Activated naive CD4-positive, alpha-beta T cell treated with anti-CD3 and anti-CD28 coated beads for 36 hours (primary cell): ENCODE measurements around the gene SLC17A7. TPM values are rescaled to one million over a fixed set of nuclear protein-coding genes. Genes with fewer than 3 reads are reported as not detected.

Source experiments
- CTCF ChIA-PET: fragments of 350-600 bp; sonication (Branson Sonifier 250); formaldehyde crosslinking; loops from one replicate; lab custom pipeline; 2021; ENCODE audit warnings: antibody characterized with exemption; lab: Charles Lee
- DNase-seq: peaks from one replicate; pipeline ENCODE4 v3.0.0-alpha.2; 2020
- H3K27ac Mint-ChIP-seq: one replicate; pipeline ENCODE4 v1.8.0; 2021; ENCODE audit warnings: mild to moderate bottlenecking, mixed read lengths
- H3K27me3 Mint-ChIP-seq: one replicate; pipeline ENCODE4 v1.8.0; 2021; ENCODE audit warnings: low read depth, mixed read lengths
- H3K36me3 Mint-ChIP-seq: one replicate; pipeline ENCODE4 v1.8.0; 2021; ENCODE audit warnings: low read depth, mixed read lengths
- H3K4me1 Mint-ChIP-seq: one replicate; pipeline ENCODE4 v1.8.0; 2021; ENCODE audit warnings: low read depth, mixed read lengths
- H3K4me3 Mint-ChIP-seq: one replicate; pipeline ENCODE4 v1.8.0; 2021; ENCODE audit warnings: mild to moderate bottlenecking, moderate library complexity, mixed read lengths
- H3K9me3 Mint-ChIP-seq: one replicate; pipeline ENCODE4 v1.8.0; 2021; ENCODE audit warnings: mixed read lengths
- intact Hi-C: fragments of 100-400 bp; cut with micrococcal nuclease; formaldehyde crosslinking; loops from one replicate; pipeline ENCODE4 v1.15.1; 2023
- total RNA-seq, 2 experiments: library from RNA; stranded (reverse); gene quantifications; one replicate each; pipeline ENCODE4 v1.2.3, GENCODE V29; 2021

Gene SLC17A7
- total RNA-seq, 2 experiments from 2014 or later = 0.12 TPM

DNA sequence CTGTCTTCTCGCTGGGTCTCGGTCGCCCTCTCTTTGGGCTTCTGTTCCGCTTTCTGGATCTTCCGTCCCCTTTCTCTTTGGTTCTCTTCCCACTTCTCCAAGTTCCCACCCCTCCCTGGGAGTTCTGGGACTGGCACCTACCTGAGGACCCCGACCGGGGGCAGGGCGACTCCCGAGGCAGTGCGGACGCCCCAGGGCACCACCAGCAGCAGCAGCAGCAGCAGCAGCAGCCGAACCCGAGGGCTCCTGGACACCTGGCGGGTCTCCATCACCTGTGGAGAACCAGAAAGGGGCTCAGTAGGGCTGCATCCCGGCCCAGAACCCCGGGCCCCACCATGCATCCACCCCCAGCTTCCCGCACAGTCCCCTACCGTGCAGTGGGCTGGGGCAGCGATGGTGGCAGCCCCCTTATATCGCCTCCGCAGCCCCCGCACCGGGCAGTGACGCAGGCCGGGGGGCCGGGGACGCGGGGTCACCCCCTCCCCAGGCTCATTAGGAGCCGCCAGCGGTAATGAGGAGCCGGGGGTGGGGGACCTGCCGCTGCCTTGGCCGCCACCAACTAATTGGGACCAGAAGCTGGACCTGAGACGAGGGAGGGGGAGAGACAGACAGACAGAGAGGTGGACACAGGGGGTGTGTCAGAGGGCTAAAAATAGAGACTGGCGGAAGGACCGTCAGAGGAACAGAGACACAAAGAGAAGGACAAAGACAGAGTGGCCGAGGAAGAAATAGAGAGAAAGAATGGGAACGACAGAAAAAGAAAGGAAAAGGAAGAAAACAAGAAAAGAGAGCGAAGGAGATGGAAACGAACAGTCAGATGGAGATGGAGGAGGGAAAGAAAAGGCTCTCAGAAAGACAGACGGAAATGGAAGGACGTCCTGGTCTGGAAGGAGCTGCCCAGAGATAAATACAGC is 18.0 kb downstream of the SLC17A7 start, which contains the start of gene PTH2:
Gene PTH2, minus strand, starts transcription at position 371 of the 914 bp plus-strand sequence. Its CDS starts 102 bp downstream, at position 269.
- CTCF ChIA-PET = interaction anchor here (1.0 to 1.1 kb wide), 2 partner anchors 47 to 50 kb away, joined by 3 to 6 read pairs; partner anchors contain the start of gene FLT3LG
- H3K9me3 Mint-ChIP-seq = no peaks in the 10 kb centered on the region
- H3K27ac Mint-ChIP-seq = no peak within 1 kb of the TSS
- intact Hi-C loops = loop anchor here (2.0 kb wide), 1 partner anchor 31 kb away; no protein-coding TSS in a partner anchor
- no peak for DNase-seq
- H3K27me3 Mint-ChIP-seq = peaks cover 77% of the 10 kb centered on the region
- H3K4me1 Mint-ChIP-seq = peaks cover 49% of the 10 kb centered on the region
- H3K4me3 Mint-ChIP-seq = peak within 1 kb of the TSS; percentile 65
- no peaks in the 10 kb centered on the region for H3K36me3 Mint-ChIP-seq

DNA sequence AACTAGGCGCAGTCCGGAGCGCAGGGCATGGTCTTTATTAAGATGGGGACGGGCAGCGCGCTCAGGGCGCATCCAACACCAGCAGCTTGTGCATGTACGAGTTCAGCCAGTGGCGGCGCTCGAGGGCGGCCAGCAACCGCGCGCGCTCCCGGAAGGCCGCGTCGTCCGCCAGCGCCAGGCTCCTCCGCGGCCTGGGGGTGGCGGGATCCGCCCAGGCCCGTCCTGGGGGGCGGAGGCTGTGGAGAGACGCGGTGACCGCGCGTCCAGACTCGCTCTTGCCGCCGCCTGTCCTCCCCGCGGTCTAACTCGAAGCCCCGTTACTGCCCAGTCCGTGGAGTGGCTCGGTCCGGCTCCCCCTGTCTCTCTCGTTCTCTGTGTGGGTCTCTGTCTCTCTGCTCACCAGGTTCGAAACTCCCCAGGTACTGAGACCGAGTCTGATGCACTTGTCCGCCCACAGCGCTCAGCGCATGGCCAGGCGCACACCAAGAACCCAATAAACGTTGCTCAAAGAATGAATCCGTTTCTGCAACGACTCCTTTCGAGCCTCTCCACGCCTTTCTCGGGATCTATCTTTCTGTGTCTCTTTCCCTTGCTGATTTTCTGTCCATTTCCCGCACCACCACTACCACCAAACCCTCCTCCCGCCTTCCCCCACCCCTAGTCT is 18.8 kb downstream of the SLC17A7 start:
- CTCF ChIA-PET = interaction anchor here (1.0 to 2.5 kb wide), 3 partner anchors 12 to 48 kb away, joined by 3 to 15 read pairs (median 6); no protein-coding TSS in a partner anchor
- Mint-ChIP-seq H3K27ac (no peak overlapping the region), H3K27me3 (peaks cover 70% of the 10 kb centered on the region), H3K4me1 (peaks cover 41% of the 10 kb centered on the region), H3K9me3 (no peaks in the 10 kb centered on the region), H3K36me3 (no peaks in the 10 kb centered on the region), H3K4me3 (peak overlapping the region; percentile 65)
- peak; percentile 74 for DNase-seq
- intact Hi-C loops = loop anchor here (1.0 to 2.0 kb wide), 2 partner anchors 30 to 168 kb away; no protein-coding TSS in a partner anchor

DNA sequence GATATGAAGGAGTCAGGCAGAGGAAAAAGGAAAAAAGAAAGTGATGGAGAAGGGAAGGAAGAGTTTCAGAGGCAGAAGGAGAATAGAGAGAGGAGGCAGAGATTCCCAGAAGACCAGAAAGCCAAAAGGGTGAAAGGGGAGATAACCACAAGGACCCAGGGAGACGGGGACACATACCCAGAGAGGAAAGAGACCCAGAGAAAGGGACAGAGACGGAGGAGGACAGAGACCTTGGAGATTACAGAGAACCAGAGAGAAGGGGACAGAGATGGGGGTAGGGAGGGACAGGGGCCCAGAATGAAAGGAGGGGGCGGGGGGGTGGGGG is 19.5 kb downstream of the SLC17A7 start:
- H3K4me1 Mint-ChIP-seq = peaks cover 36% of the 10 kb centered on the region
- H3K9me3 Mint-ChIP-seq = no peaks in the 10 kb centered on the region
- peak overlapping the region; percentile 0 for H3K4me3 Mint-ChIP-seq
- intact Hi-C loops = loop anchor here (1.0 to 2.0 kb wide), 2 partner anchors 29 to 168 kb away; no protein-coding TSS in a partner anchor
- peaks cover 64% of the 10 kb centered on the region for H3K27me3 Mint-ChIP-seq
- no peaks in the 10 kb centered on the region for H3K36me3 Mint-ChIP-seq
- no peak for DNase-seq
- CTCF ChIA-PET = interaction anchor here (1.0 to 2.5 kb wide), 2 partner anchors 12 to 31 kb away, joined by 3 to 15 read pairs; no protein-coding TSS in a partner anchor
- no peak overlapping the region for H3K27ac Mint-ChIP-seq

DNA sequence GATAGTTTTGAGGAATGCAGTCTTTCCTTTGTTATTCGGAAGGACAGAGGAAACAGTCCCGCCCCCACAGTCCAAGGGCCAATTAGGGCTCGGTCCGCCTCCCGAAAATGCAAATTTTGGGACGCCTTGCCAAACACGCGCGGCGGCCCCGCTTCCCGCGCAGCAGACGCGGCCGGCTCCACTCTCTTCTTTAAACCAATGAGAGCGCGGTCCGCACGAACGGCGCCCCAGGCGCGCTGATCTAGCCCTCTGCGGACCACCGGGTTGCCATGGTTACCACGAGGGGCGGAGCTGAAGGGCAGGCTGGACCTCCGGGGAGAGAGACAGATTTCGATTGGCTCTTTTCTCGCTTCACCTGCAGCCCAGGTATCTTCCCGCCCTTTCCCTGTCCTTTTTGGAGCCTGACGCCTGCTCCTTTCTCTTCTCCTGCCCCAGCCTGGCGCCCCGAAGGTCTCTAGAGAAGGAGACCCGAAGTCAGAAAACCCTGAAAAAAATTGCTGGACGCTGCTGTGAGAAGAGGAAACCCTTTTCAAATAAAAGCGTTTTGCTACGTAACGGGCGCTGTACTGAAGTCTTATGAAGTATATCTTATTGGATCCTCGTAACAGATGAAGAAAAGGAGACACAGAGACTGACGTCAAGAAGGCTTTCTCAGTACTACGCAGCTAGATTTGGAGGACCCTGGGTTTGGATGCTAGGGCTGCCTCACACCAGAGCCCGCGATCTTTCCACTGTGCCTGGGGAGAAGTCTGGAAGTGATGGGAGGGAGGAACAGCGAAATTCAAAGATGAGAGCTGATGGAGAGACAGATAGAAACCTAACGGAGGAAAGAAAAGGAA is 20.1 kb downstream of the SLC17A7 start:
- Mint-ChIP-seq H3K36me3 (no peaks in the 10 kb centered on the region), H3K9me3 (no peaks in the 10 kb centered on the region), H3K27ac (no peak overlapping the region), H3K4me1 (peaks cover 33% of the 10 kb centered on the region), H3K4me3 (peak overlapping the region; percentile 31), H3K27me3 (peaks cover 58% of the 10 kb centered on the region)
- DNase-seq = peak; percentile 60
- intact Hi-C loops = no loop called here
- CTCF ChIA-PET = interaction anchor here (1.0 to 2.5 kb wide), 3 partner anchors 11 to 49 kb away, joined by 3 to 15 read pairs (median 6); no protein-coding TSS in a partner anchor

DNA sequence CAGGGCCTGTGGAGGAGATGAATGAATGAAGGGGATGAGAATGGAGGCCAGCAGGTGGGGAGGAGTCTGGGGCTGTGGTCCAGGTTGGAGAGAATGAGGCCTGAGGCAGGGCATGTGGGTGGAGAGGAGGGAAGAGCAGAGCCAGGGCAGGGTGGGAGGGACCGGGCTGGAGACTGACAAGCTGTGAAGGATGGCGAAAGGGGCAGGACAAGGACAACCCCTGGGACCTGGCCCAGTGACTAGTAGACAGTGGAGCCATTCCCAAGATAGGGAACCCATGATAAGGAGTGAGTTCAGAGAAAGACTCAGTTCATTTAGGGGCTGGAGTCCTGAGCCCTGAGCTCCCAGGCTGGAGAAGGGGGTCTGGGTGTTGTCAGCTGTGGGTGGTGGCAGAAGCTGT is 21.1 kb downstream of the SLC17A7 start:
- H3K4me1 Mint-ChIP-seq = peaks cover 27% of the 10 kb centered on the region
- peaks cover 48% of the 10 kb centered on the region for H3K27me3 Mint-ChIP-seq
- no peak overlapping the region for H3K4me3 Mint-ChIP-seq
- no peak for DNase-seq
- no peaks in the 10 kb centered on the region for H3K9me3 Mint-ChIP-seq
- CTCF ChIA-PET = interaction anchor here (1.0 to 2.5 kb wide), 3 partner anchors 10 to 50 kb away, joined by 3 to 15 read pairs (median 6); no protein-coding TSS in a partner anchor
- no peak overlapping the region for H3K27ac Mint-ChIP-seq
- H3K36me3 Mint-ChIP-seq = no peaks in the 10 kb centered on the region
- intact Hi-C loops = no loop called here

DNA sequence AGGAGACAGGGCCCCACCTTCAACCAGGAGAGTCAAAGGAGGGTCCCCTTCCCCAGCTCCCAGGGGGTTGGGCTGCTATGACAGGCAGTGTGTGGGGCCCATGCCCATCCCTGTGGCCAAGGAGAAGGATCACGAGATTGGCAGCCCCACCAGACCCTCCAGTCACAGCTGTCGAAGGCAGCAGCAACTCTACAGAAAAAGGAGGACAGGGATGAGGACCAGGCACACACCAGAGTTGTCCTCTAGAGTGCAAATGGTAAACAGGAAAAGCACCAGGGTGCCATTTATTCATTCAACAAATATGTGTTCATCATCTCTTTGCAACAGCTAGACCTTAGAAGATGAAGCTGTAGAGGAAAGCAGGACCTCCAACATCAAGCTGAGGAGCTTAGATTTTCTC is 22.2 kb downstream of the SLC17A7 start:
- intact Hi-C loops = no loop called here
- no peak for DNase-seq
- CTCF ChIA-PET = interaction anchor here (1.2 to 2.4 kb wide), 3 partner anchors 13 to 54 kb away, joined by 4 to 6 read pairs (median 4); no protein-coding TSS in a partner anchor
- Mint-ChIP-seq H3K27ac (no peak overlapping the region), H3K9me3 (no peaks in the 10 kb centered on the region), H3K36me3 (no peaks in the 10 kb centered on the region), H3K27me3 (peaks cover 39% of the 10 kb centered on the region), H3K4me3 (no peak overlapping the region), H3K4me1 (peaks cover 27% of the 10 kb centered on the region)

DNA sequence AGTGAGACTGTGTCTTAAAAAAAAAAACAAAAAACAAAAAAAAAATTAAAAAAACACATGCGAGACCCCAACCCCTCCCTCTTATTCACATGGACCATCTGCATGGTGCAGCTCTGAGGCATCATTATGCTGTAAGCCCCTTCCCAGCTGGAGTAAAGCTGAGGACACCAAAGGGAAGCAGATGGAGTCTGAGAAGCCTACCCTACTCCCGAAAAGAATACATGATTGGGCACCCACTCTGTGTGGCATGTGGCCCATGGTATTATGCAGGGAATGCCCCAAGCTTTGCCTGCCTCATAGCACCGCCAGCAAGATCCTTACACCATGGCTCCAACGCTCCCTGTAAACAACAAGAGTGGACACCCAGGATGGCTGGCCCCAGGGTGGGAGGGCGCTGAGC is 22.8 kb downstream of the SLC17A7 start:
- intact Hi-C loops = no loop called here
- Mint-ChIP-seq H3K4me1 (peaks cover 21% of the 10 kb centered on the region), H3K27me3 (peaks cover 33% of the 10 kb centered on the region), H3K36me3 (no peaks in the 10 kb centered on the region), H3K27ac (no peak overlapping the region), H3K4me3 (no peak overlapping the region), H3K9me3 (no peaks in the 10 kb centered on the region)
- CTCF ChIA-PET = interaction anchor here (1.2 to 1.6 kb wide), 2 partner anchors 12 to 54 kb away, joined by 4 read pairs; no protein-coding TSS in a partner anchor
- no peak for DNase-seq

DNA sequence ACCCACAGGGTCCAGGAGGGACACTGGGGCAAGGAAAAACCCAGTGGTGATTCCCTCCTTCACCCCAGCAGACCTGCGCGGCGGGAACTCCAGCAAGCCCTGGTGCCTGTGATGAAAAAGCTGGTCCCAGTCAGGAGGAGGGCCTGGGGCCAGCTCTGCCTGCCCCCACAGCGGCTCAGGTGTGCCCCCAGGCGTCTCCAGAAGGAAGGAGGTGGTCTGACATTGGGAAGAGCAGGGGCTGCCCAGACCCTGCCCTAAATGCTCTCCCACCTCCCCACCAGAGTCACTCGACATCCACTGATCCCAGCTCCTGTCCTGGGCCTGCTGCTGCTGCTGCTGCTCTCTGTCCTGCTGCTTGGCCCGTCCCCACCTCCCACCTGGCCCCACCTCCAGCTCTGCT is 24.2 kb downstream of the SLC17A7 start:
- Mint-ChIP-seq H3K36me3 (no peaks in the 10 kb centered on the region), H3K27me3 (peaks cover 23% of the 10 kb centered on the region), H3K27ac (no peak overlapping the region), H3K4me1 (peaks cover 19% of the 10 kb centered on the region), H3K9me3 (no peaks in the 10 kb centered on the region), H3K4me3 (no peak overlapping the region)
- CTCF ChIA-PET = interaction anchor here (1.0 to 1.2 kb wide), 2 partner anchors 23 to 116 kb away, joined by 3 read pairs; no protein-coding TSS in a partner anchor
- intact Hi-C loops = no loop called here
- no peak for DNase-seq

DNA sequence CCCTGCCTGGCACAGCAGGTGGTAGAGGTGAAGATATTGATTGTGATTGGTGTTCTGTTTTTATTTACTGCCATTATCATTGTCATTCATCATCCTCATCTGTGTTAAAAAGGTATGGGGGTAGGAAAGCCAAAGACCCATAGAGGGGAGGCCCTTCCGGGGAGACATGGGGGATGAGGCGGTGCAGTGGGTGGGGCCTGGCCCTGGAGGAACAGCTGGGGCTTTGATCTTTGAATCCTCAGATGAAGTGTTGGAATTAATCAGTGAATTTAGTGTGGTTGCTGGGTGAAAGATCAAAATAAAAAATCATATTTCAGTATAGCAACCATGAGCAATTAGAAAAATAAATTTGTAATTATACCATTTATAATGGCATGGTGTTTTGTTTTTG is 25.5 kb downstream of the SLC17A7 start:
- peaks cover 11% of the 10 kb centered on the region for H3K27me3 Mint-ChIP-seq
- H3K27ac Mint-ChIP-seq = no peak overlapping the region
- no peaks in the 10 kb centered on the region for H3K36me3 Mint-ChIP-seq
- H3K4me3 Mint-ChIP-seq = no peak overlapping the region
- intact Hi-C loops = no loop called here
- H3K4me1 Mint-ChIP-seq = peaks cover 20% of the 10 kb centered on the region
- no peaks in the 10 kb centered on the region for H3K9me3 Mint-ChIP-seq
- CTCF ChIA-PET = no interaction called here
- DNase-seq = no peak

DNA sequence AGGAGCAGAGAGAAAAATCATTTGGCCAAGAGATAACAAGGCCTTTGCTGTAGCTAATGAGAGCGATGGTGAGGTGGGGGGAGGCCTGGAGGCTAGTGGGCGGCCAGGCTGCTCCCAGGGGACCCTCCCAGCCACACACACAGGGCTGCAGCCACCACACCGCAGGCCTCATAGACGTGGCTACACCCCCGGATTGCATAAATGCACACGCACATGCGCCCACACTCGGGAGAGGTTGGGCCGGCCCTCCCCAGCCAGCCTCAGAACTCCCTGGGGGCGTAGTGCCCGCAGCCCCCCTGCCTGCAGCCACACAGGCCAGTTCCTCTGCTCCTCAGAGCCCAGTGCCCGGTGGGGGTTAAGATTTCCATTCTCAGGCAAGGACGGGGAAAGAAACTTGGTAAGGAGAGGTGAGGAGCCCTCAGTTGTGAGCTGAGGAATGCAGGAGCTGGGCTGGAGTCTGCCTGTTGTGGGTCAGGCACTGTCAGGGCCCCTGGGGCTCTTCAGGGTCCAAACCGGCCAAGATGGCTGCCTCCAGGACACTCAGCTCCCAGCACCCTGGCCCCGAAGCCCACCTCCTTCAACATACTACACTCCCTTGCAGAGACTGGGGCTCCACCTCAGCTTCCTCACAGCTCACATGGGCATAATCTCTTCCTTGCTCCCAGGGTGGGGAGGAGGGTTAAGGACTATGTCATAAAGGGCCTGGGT is 26.1 kb downstream of the SLC17A7 start:
- intact Hi-C loops = no loop called here
- no peaks in the 10 kb centered on the region for H3K9me3 Mint-ChIP-seq
- H3K4me3 Mint-ChIP-seq = no peak overlapping the region
- no peaks in the 10 kb centered on the region for H3K36me3 Mint-ChIP-seq
- CTCF ChIA-PET = no interaction called here
- peaks cover 6% of the 10 kb centered on the region for H3K27me3 Mint-ChIP-seq
- no peak overlapping the region for H3K27ac Mint-ChIP-seq
- H3K4me1 Mint-ChIP-seq = peaks cover 18% of the 10 kb centered on the region
- DNase-seq = no peak

DNA sequence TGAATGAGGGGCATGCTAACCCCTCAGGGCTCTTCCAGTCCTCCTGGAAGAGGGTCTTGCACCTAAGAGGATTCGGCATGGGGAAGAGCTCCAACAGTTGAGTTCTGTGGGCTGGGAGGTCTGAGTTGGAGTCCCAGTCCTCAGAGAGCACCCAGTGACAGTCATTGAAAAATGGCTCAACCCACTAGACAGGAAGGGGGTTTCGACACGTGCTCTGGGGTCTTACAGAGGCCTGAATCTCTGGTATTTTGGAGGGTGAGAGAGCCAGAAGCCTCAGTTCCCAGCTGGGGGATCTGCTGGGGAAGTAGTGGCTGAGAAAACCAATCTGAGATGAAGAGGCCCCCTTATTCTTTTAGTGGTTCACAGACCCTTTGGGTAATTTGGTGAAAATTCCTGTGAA is 27.1 kb downstream of the SLC17A7 start:
- Mint-ChIP-seq H3K4me3 (no peak overlapping the region), H3K36me3 (no peaks in the 10 kb centered on the region), H3K9me3 (no peaks in the 10 kb centered on the region), H3K27me3 (no peaks in the 10 kb centered on the region), H3K4me1 (peaks cover 27% of the 10 kb centered on the region), H3K27ac (no peak overlapping the region)
- DNase-seq = no peak
- CTCF ChIA-PET = no interaction called here
- intact Hi-C loops = no loop called here
